Left lung (tissue), 10 donors: ENCODE results near the gene MCCD1. TPM values are rescaled to one million over a fixed set of nuclear protein-coding genes. Genes with fewer than 3 reads are reported as not detected.

Source experiments
- ATAC-seq: fragments of 200-7000 bp; cut with Tn5 transposase; one replicate; pipeline ENCODE4 v1.9.1; 2020; ENCODE audit warnings: moderate library complexity
- DNase-seq, 4 donors: peaks; one replicate each; pipeline ENCODE4 v3.0.0-alpha.2; 2013 to 2020
- H3K27ac ChIP-seq, 2 donors: fragments of 200-600 bp; sonication (generic) in 1 of 2; one replicate each; pipeline versions ENCODE4 v1.5.0 to v1.8.0; 2020 to 2021
- H3K27me3 ChIP-seq, 2 donors: fragments of 200-600 bp; sonication (generic) in 1 of 2; one replicate each; pipeline versions ENCODE4 v1.5.0 to v1.8.0; 2020 to 2021
- H3K36me3 ChIP-seq, 2 donors: fragments of 200-600 bp; sonication (generic) in 1 of 2; one replicate each; pipeline versions ENCODE4 v1.5.0 to v1.8.0; 2020 to 2021
- H3K4me1 ChIP-seq, 2 donors: fragments of 200-600 bp; one replicate each; pipeline ENCODE4 v1.8.0; 2021
- H3K4me3 ChIP-seq, 2 donors: fragments of 200-600 bp; sonication (generic) in 1 of 2; one replicate each; pipeline versions ENCODE4 v1.5.0 to v1.8.0; 2020 to 2021; ENCODE audit warnings: mild to moderate bottlenecking in 1 of 2
- H3K9me3 ChIP-seq, 2 donors: fragments of 200-600 bp; sonication (generic) in 1 of 2; one replicate each; pipeline versions ENCODE4 v1.5.0 to v1.8.0; 2020 to 2021
- intact Hi-C, 2 donors: fragments of 100-400 bp; cut with DNase I; formaldehyde crosslinking; loops; one replicate each; pipeline versions ENCODE4 v1.11.2 to v1.14.2; 2022
- polyA plus RNA-seq, 6 donors: library from polyadenylated mRNA; unstranded; fragments of 120-200 nt; gene quantifications; one replicate each; pipeline ENCODE4 v1.2.1, GENCODE V29; 2013; ENCODE audit not compliant: insufficient read length in 6 of 6
- total RNA-seq, 2 donors: library from RNA; stranded (reverse); fragmentation: NEBNext Ultra II Directional; extraction: Animal tissue kit (Norgen Biotek cat#: 25700); gene quantifications; one replicate each; pipeline ENCODE4 v1.2.1, GENCODE V29; 2021
- TF ChIP-seq, protein P1 (sequence below), 2 donors: fragments of 200-600 bp; sonication (generic) in 1 of 2; IDR thresholded peaks; one replicate each; pipeline versions ENCODE4 v1.5.0 to v1.8.0; 2021; ENCODE audit warnings: antibody characterized with exemption in 2 of 2
- donor health status: DM: no; HTN: yes; CAD: no.
- donor health status: DM: no; HTN: no; CAD: no.

The MCCD1 gene
- total and polyA plus RNA-seq, 8 donors: 0.23 to 0.27 (median 0.24) TPM; not detected in 5

DNA sequence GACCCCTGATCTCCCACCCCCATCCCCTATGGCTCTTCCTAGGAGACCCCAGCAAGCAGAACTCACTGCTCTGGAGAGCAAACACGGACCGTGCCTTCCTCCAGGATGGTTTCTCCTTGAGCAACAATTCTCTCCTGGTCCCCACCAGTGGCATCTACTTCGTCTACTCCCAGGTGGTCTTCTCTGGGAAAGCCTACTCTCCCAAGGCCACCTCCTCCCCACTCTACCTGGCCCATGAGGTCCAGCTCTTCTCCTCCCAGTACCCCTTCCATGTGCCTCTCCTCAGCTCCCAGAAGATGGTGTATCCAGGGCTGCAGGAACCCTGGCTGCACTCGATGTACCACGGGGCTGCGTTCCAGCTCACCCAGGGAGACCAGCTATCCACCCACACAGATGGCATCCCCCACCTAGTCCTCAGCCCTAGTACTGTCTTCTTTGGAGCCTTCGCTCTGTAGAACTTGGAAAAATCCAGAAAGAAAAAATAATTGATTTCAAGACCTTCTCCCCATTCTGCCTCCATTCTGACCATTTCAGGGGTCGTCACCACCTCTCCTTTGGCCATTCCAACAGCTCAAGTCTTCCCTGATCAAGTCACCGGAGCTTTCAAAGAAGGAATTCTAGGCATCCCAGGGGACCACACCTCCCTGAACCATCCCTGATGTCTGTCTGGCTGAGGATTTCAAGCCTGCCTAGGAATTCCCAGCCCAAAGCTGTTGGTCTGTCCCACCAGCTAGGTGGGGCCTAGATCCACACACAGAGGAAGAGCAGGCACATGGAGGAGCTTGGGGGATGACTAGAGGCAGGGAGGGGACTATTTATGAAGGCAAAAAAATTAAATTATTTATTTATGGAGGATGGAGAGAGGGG is 44.7 kb downstream of the MCCD1 start:
- intact Hi-C loops: no loop called here
- Histone ChIP-seq H3K27me3 (peaks cover 0 to 4% of the 10 kb centered on the region in 2 donors), H3K36me3 (peaks cover 0 to 15% of the 10 kb centered on the region in 2 donors), H3K4me3 (no peak overlapping the region), H3K4me1 (peaks cover 0 to 50% of the 10 kb centered on the region in 2 donors), H3K27ac (no peak overlapping the region), H3K9me3 (no peaks in the 10 kb centered on the region)
- ATAC-seq (no peak), DNase-seq (no peak)
- TF ChIP-seq, protein P1, sequence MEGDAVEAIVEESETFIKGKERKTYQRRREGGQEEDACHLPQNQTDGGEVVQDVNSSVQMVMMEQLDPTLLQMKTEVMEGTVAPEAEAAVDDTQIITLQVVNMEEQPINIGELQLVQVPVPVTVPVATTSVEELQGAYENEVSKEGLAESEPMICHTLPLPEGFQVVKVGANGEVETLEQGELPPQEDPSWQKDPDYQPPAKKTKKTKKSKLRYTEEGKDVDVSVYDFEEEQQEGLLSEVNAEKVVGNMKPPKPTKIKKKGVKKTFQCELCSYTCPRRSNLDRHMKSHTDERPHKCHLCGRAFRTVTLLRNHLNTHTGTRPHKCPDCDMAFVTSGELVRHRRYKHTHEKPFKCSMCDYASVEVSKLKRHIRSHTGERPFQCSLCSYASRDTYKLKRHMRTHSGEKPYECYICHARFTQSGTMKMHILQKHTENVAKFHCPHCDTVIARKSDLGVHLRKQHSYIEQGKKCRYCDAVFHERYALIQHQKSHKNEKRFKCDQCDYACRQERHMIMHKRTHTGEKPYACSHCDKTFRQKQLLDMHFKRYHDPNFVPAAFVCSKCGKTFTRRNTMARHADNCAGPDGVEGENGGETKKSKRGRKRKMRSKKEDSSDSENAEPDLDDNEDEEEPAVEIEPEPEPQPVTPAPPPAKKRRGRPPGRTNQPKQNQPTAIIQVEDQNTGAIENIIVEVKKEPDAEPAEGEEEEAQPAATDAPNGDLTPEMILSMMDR (IDR thresholded peaks at IDR 0.05): no peak

DNA sequence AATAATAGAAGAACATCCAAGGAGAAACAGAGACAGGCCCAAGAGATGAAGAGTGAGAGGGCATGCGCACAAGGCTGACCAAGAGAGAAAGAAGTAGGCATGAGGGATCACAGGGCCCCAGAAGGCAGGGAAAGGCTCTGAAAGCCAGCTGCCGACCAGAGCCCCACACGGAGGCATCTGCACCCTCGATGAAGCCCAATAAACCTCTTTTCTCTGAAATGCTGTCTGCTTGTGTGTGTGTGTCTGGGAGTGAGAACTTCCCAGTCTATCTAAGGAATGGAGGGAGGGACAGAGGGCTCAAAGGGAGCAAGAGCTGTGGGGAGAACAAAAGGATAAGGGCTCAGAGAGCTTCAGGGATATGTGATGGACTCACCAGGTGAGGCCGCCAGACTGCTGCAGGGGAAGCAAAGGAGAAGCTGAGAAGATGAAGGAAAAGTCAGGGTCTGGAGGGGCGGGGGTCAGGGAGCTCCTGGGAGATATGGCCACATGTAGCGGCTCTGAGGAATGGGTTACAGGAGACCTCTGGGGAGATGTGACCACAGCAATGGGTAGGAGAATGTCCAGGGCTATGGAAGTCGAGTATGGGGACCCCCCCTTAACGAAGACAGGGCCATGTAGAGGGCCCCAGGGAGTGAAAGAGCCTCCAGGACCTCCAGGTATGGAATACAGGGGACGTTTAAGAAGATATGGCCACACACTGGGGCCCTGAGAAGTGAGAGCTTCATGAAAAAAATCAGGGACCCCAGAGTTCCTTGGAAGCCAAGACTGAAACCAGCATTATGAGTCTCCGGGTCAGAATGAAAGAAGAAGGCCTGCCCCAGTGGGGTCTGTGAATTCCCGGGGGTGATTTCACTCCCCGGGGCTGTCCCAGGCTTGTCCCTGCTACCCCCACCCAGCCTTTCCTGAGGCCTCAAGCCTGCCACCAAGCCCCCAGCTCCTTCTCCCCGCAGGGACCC is 45.6 kb downstream of the MCCD1 start:
- H3K4me1 ChIP-seq: peaks cover 0 to 50% of the 10 kb centered on the region in 2 donors
- TF ChIP-seq, protein P1 (IDR thresholded peaks at IDR 0.05): no peak
- peaks cover 0 to 17% of the 10 kb centered on the region in 2 donors for H3K36me3 ChIP-seq
- H3K27ac ChIP-seq: peak overlapping the region in 1 of 2 donors; percentile 71
- ATAC-seq (no peak), DNase-seq (no peak)
- H3K27me3 ChIP-seq: peaks cover 0 to 4% of the 10 kb centered on the region in 2 donors
- no peaks in the 10 kb centered on the region for H3K9me3 ChIP-seq
- intact Hi-C loops: no loop called here
- H3K4me3 ChIP-seq: peak overlapping the region in 1 of 2 donors; percentile 56

DNA sequence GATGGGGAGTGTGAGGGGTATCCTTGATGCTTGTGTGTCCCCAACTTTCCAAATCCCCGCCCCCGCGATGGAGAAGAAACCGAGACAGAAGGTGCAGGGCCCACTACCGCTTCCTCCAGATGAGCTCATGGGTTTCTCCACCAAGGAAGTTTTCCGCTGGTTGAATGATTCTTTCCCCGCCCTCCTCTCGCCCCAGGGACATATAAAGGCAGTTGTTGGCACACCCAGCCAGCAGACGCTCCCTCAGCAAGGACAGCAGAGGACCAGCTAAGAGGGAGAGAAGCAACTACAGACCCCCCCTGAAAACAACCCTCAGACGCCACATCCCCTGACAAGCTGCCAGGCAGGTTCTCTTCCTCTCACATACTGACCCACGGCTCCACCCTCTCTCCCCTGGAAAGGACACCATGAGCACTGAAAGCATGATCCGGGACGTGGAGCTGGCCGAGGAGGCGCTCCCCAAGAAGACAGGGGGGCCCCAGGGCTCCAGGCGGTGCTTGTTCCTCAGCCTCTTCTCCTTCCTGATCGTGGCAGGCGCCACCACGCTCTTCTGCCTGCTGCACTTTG is 46.7 kb downstream of the MCCD1 start, which contains the start of gene TNF:
Gene TNF (plus strand): TSS at position 231 of the 567 bp plus-strand sequence. CDS start 177 bp downstream, at position 408.
- ATAC-seq: peak; percentile 58

DNA sequence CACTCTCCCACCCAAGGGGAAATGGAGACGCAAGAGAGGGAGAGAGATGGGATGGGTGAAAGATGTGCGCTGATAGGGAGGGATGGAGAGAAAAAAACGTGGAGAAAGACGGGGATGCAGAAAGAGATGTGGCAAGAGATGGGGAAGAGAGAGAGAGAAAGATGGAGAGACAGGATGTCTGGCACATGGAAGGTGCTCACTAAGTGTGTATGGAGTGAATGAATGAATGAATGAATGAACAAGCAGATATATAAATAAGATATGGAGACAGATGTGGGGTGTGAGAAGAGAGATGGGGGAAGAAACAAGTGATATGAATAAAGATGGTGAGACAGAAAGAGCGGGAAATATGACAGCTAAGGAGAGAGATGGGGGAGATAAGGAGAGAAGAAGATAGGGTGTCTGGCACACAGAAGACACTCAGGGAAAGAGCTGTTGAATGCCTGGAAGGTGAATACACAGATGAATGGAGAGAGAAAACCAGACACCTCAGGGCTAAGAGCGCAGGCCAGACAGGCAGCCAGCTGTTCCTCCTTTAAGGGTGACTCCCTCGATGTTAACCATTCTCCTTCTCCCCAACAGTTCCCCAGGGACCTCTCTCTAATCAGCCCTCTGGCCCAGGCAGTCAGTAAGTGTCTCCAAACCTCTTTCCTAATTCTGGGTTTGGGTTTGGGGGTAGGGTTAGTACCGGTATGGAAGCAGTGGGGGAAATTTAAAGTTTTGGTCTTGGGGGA is 47.4 kb downstream of the MCCD1 start:
- H3K4me3 ChIP-seq: peak overlapping the region; percentile 23 to 56
- intact Hi-C loops: no loop called here
- peak overlapping the region in 1 of 2 donors; percentile 71 for H3K27ac ChIP-seq

More for the DNA sequence above, 46.7 kb downstream of the MCCD1 start, which contains the start of gene TNF:
- intact Hi-C loops: no loop called here
- TF ChIP-seq, protein P1 (IDR thresholded peaks at IDR 0.05): no peak
- peak in 2 of 4 donors; percentile 66 to 81 for DNase-seq
- Histone ChIP-seq H3K27me3 (peaks cover 0 to 4% of the 10 kb centered on the region in 2 donors), H3K36me3 (peaks cover 0 to 17% of the 10 kb centered on the region in 2 donors), H3K9me3 (no peaks in the 10 kb centered on the region), H3K27ac (peak within 1 kb of the TSS in 1 of 2 donors; percentile 71), H3K4me3 (peak within 1 kb of the TSS; percentile 23 to 56), H3K4me1 (peaks cover 0 to 58% of the 10 kb centered on the region in 2 donors)

More for the DNA sequence above, 47.4 kb downstream of the MCCD1 start:
- TF ChIP-seq, protein P1 (IDR thresholded peaks at IDR 0.05): no peak
- ATAC-seq (no peak), DNase-seq (peak in 1 of 4 donors; percentile 14)
- Histone ChIP-seq H3K9me3 (no peaks in the 10 kb centered on the region), H3K4me1 (peaks cover 0 to 59% of the 10 kb centered on the region in 2 donors), H3K36me3 (peaks cover 0 to 17% of the 10 kb centered on the region in 2 donors), H3K27me3 (peaks cover 0 to 4% of the 10 kb centered on the region in 2 donors)
